Activated CD8-positive, alpha-beta memory T cell treated with anti-CD3 and anti-CD28 coated beads, Interleukin-2, amount 50 U/mL, for 1 hour (primary cell): ENCODE data around the gene LIMS1.
"Not testable (repeated sequence)": the region's sequence is repeated elsewhere in the genome, so short reads cannot be mapped to it uniquely, and the experiment has no call there.

Source experiments
- DNase-seq: peaks from one replicate; pipeline ENCODE4 v3.0.0-alpha.2; 2020; ENCODE audit errors: extremely low read depth

LIMS1 gene

GRCh38 chr2:108533832-108534583 lies at the start of gene LIMS1:
Gene LIMS1, plus strand, starts transcription at chr2:108534470. Its CDS starts 93 bp downstream, at chr2:108534563.
- DNase-seq, result peak; percentile 58

- no peak for DNase-seq
Observed at GRCh38 chr2:108485253-108485652, 49.0 kb upstream of the LIMS1 start.

- no peak for DNase-seq
Observed at GRCh38 chr2:108490506-108491122, 43.7 kb upstream of the LIMS1 start.

GRCh38 chr2:108491848-108492247 lies 42.4 kb upstream of the LIMS1 start:
- no peak for DNase-seq

GRCh38 chr2:108492364-108492763 lies 41.9 kb upstream of the LIMS1 start:
- DNase-seq, result no peak

GRCh38 chr2:108496167-108496566 lies 38.1 kb upstream of the LIMS1 start:
- DNase-seq, result not testable (repeated sequence)

- DNase-seq, result not testable (repeated sequence)
Observed at GRCh38 chr2:108507620-108508019, 26.6 kb upstream of the LIMS1 start.

- not testable (repeated sequence) for DNase-seq
Observed at GRCh38 chr2:108512431-108512830, 21.8 kb upstream of the LIMS1 start.

- DNase-seq, result not testable (repeated sequence)
Observed at GRCh38 chr2:108514478-108514877, 19.8 kb upstream of the LIMS1 start.

- not testable (repeated sequence) for DNase-seq
Observed at GRCh38 chr2:108524688-108525087, 9.6 kb upstream of the LIMS1 start.

GRCh38 chr2:108525258-108525657 lies 9.0 kb upstream of the LIMS1 start:
- DNase-seq, result not testable (repeated sequence)

- DNase-seq, result no peak
Observed at GRCh38 chr2:108531674-108532055, 2.6 kb upstream of the LIMS1 start.

- DNase-seq, result no peak
Observed at GRCh38 chr2:108534584-108535356, 500 bp downstream of the LIMS1 start.

- DNase-seq, result no peak
Observed at GRCh38 chr2:108535357-108535631, 1.0 kb downstream of the LIMS1 start.

GRCh38 chr2:108536133-108536780 lies 2.0 kb downstream of the LIMS1 start:
- no peak for DNase-seq

GRCh38 chr2:108536911-108537310 lies 2.6 kb downstream of the LIMS1 start:
- no peak for DNase-seq

GRCh38 chr2:108538000-108538625 lies 3.8 kb downstream of the LIMS1 start:
- DNase-seq, result no peak

GRCh38 chr2:108541451-108541850 lies 7.2 kb downstream of the LIMS1 start:
- no peak for DNase-seq

GRCh38 chr2:108542071-108542470 lies 7.8 kb downstream of the LIMS1 start:
- DNase-seq, result no peak

GRCh38 chr2:108547606-108548005 lies 13.3 kb downstream of the LIMS1 start:
- DNase-seq, result no peak

GRCh38 chr2:108548208-108549003 lies 14.1 kb downstream of the LIMS1 start:
- no peak for DNase-seq
